Measurements from ENCODE around the gene NKTR.

DNA sequence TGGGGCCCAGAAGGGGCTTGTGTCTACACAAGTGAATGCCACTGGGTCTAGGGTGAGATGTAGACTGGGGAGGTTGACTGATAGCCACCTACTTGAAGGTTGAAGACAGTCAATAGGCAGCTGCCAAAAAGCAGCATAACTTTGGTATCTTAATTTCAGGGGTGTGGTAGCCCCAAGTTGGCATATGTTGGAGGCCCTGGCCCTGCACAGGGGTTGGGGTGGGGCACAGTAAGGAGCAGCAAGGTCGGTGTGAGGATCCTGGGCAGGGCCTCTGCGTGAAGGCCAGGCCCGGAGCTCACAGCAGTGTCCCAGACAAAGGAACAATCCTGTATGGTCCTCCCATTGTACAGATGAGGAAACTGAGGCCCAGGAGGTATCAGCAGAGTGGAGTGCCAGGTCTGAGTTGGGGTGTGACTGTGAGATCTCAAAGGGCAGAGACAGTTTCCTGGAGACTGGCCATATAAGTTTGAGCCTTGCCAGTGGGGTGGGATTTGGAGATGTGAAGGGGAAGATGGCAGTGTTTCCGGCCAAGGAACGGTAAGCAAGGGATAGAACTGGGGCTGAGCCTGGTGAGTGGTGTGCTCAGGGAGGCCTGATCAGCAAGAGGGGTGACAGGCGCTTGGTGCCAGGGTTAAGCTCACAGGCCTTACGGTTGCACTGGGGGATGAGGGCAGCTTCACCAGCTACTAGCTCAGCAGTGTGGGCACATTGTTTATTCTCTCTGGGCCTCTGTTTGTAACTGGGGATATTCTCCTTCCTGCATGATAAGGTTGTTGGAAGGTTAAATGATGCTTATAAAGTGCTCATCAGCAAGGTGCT lies 86.6 kb downstream of the NKTR start:
- TF ChIP-seq TAF1 (IDR thresholded peaks at IDR 0.05; ENCODE audit: borderline replicate concordance, low read depth, low read length) (no peak), POLR2AphosphoS5 (IDR thresholded peaks at IDR 0.05; ENCODE audit: low read depth, low read length) (no peak), POLR2A (IDR thresholded peaks at IDR 0.05; ENCODE audit: low read depth, low read length) (no peak)
